ACC112 (cell line): Measurements from ENCODE around the gene PHYKPL.

Source experiments
- H2AFZ ChIP-seq: fragments of 200-600 bp; sonication (generic); one replicate; pipeline ENCODE4 v1.6.0; 2017; ENCODE audit warnings: antibody characterized with exemption, low read length; ENCODE audit not compliant: unreplicated experiment
- H3K27ac ChIP-seq: fragments of 200-600 bp; sonication (generic); 2 replicates; pipeline ENCODE4 v1.5.1; 2014; ENCODE audit warnings: low read depth, mild to moderate bottlenecking, antibody characterized with exemption, low read length, moderate library complexity
- H3K27me3 ChIP-seq: fragments of 200-600 bp; sonication (generic); 2 replicates; pipeline ENCODE4 v1.6.1; 2014; ENCODE audit warnings: mild to moderate bottlenecking, antibody characterized with exemption, low read length, moderate library complexity, mixed read lengths; ENCODE audit not compliant: insufficient read depth
- H3K36me3 ChIP-seq: fragments of 200-600 bp; sonication (generic); 2 replicates; pipeline ENCODE4 v1.6.1; 2016; ENCODE audit warnings: mild to moderate bottlenecking, antibody characterized with exemption, low read length, moderate library complexity, mixed read lengths; ENCODE audit not compliant: insufficient read depth
- H3K4me1 ChIP-seq: fragments of 200-600 bp; sonication (generic); one replicate; pipeline ENCODE4 v1.6.1; 2016; ENCODE audit warnings: low read length, mixed read lengths; ENCODE audit not compliant: insufficient read depth, unreplicated experiment, control insufficient read depth
- H3K4me3 ChIP-seq: fragments of 200-600 bp; sonication (generic); 2 replicates; pipeline ENCODE4 v1.5.1; 2014; ENCODE audit warnings: mild to moderate bottlenecking, low read depth, low read length
- H3K79me2 ChIP-seq: fragments of 200-600 bp; sonication (generic); one replicate; pipeline ENCODE4 v1.6.0; 2016; ENCODE audit warnings: low read length; ENCODE audit not compliant: control insufficient read depth, unreplicated experiment, insufficient read depth

Gene PHYKPL

DNA sequence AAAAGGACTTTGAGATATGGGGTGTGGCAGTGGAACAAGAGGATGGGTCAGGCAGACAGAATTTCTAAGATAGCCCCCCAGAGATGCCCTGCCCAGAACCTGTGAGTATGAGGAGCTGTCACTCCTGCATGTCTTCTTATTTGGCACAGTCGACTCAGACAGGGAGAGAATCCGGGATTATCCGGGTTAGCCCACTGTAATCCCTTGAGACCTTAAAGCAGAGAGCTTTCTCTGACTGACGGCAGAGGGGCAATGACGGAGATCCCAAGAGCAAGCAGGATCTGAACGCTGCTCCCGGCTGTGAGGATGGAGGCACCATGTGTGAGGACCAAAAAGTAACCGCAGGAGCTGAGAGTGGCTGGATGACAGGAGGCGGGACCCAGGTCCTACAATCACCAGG, 70.1 kb downstream of the PHYKPL start:
- Histone ChIP-seq H2AFZ (no peak overlapping the region), H3K36me3 (no peaks in the 10 kb centered on the region), H3K27ac (no peak overlapping the region), H3K4me1 (no peaks in the 10 kb centered on the region), H3K79me2 (no peaks in the 10 kb centered on the region), H3K27me3 (peaks cover 40% of the 10 kb centered on the region), H3K4me3 (no peak overlapping the region)

DNA sequence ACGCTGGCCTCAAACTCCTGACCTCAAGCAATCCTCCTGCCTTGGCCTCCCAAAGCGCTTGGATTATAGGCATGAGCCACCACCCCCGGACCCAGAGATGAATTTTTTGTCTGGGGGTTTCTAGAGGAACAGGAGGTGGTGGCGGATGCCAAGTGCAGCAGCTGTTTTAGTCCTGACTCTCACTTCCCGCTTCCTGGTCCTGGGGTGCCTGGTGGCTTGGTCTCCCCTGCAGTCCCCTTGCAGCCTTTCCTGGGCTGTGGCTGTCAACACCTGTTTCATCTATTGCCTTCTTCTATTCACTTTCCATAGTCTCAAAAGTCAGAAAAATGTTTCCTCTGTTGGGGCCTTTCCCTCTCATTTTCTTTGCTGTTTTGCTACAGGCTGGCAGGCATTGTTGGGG, 72.4 kb downstream of the PHYKPL start:
- Histone ChIP-seq H2AFZ (no peak overlapping the region), H3K36me3 (no peaks in the 10 kb centered on the region), H3K4me3 (no peak overlapping the region), H3K4me1 (no peaks in the 10 kb centered on the region), H3K27ac (no peak overlapping the region), H3K79me2 (no peaks in the 10 kb centered on the region), H3K27me3 (peaks cover 24% of the 10 kb centered on the region)
